Fibroblast of lung (primary cell): ENCODE measurements around the gene THSD7A. TPM values are rescaled to one million over a fixed set of nuclear protein-coding genes. Genes with fewer than 3 reads are reported as not detected.

Experiments
- DNase-seq, 2 donors: peaks; one replicate each; pipeline versions ENCODE4 v3.0.0 to v3.0.0-alpha.2; 2010; ENCODE audit warnings: low read depth in 2 of 2
- H2AFZ ChIP-seq: 2 replicates; pipeline ENCODE4 v1.5.1; 2012; ENCODE audit warnings: low read length, control low read depth, inconsistent platforms
- H3K27ac ChIP-seq: 2 replicates; pipeline ENCODE4 v1.5.1; 2011; ENCODE audit warnings: low read length, control low read depth; ENCODE audit not compliant: insufficient read depth
- H3K27me3 ChIP-seq: 2 replicates; pipeline ENCODE4 v1.5.1; 2011; ENCODE audit warnings: mild to moderate bottlenecking, low read length; ENCODE audit not compliant: control insufficient read depth, insufficient read depth
- H3K36me3 ChIP-seq: 2 replicates; pipeline ENCODE4 v1.5.1; 2011; ENCODE audit warnings: low read length; ENCODE audit not compliant: control insufficient read depth, insufficient read depth
- H3K4me1 ChIP-seq: 2 replicates; pipeline ENCODE4 v1.5.1; 2011; ENCODE audit warnings: low read length; ENCODE audit not compliant: control insufficient read depth, insufficient read depth; ENCODE audit errors: extremely low read depth
- H3K4me2 ChIP-seq: 2 replicates; pipeline ENCODE4 v1.5.1; 2011; ENCODE audit warnings: low read length, control low read depth; ENCODE audit not compliant: insufficient read depth; ENCODE audit errors: extremely low read depth
- H3K4me3 ChIP-seq, 4 experiments: fragments of 200-600 bp in 1 of 4; sonication (generic) in 1 of 4; replicated peaks in 1 of 4; 2 replicates each; pipeline ENCODE4 v1.5.1; 2011 to 2016; ENCODE audit warnings: low read length in 4 of 4, low read depth in 3 of 4, mild to moderate bottlenecking in 3 of 4, control low read depth in 2 of 4, inconsistent platforms in 1 of 4, mixed read lengths in 1 of 4; ENCODE audit not compliant: insufficient read depth in 1 of 4; ENCODE audit errors: control extremely low read depth in 1 of 4
- H3K79me2 ChIP-seq: 2 replicates; pipeline ENCODE4 v1.5.1; 2012; ENCODE audit warnings: mild to moderate bottlenecking, low read length, inconsistent platforms; ENCODE audit not compliant: control insufficient read depth, insufficient read depth
- H3K9ac ChIP-seq: 2 replicates; pipeline ENCODE4 v1.5.1; 2011; ENCODE audit warnings: mild to moderate bottlenecking, low read length, control low read depth; ENCODE audit not compliant: insufficient read depth
- H3K9me3 ChIP-seq: 2 replicates; pipeline ENCODE4 v1.5.1; 2012; ENCODE audit warnings: low read depth, low read length; ENCODE audit not compliant: control insufficient read depth, insufficient read depth
- H4K20me1 ChIP-seq: 2 replicates; pipeline ENCODE4 v1.5.1; 2011; ENCODE audit warnings: low read length; ENCODE audit not compliant: control insufficient read depth, insufficient read depth; ENCODE audit errors: extremely low read depth
- EZH2 ChIP-seq: IDR thresholded peaks from 2 replicates; pipeline ENCODE4 v1.5.1; 2012; ENCODE audit warnings: low read length, control low read depth, mild to moderate bottlenecking; ENCODE audit errors: missing control alignments
- polyA plus RNA-seq, 2 donors: library from polyadenylated mRNA; depleted of rRNA in 1 of 2; stranded (reverse) in 1 of 2; unstranded in 1 of 2; fragments of >200 nt; gene quantifications; 2 replicates each; pipeline ENCODE4 v1.2.1, GENCODE V29; 2011 to 2012; ENCODE audit warnings: missing spikeins in 1 of 2
- total RNA-seq: library from RNA; depleted of rRNA; stranded (reverse); fragments of >200 nt; gene quantifications from 2 replicates; pipeline ENCODE4 v1.2.1, GENCODE V29; 2014
- TF ChIP-seq, protein P1 (sequence below), 2 donors: IDR thresholded peaks in 1 of 2; conservative IDR thresholded peaks in 1 of 2; 1 replicate in 1 of 2; 2 replicates in 1 of 2; pipeline ENCODE4 v1.5.1; 2011 to 2012; ENCODE audit warnings: low read length in 2 of 2, control low read depth in 1 of 2, inconsistent platforms in 1 of 2, low read depth in 1 of 2, mild to moderate bottlenecking in 1 of 2

THSD7A gene
- total and polyA plus RNA-seq, 2 donors (not counting 1 experiment from before 2014, with no cell fraction given): 0.02 to 0.83 TPM

DNA sequence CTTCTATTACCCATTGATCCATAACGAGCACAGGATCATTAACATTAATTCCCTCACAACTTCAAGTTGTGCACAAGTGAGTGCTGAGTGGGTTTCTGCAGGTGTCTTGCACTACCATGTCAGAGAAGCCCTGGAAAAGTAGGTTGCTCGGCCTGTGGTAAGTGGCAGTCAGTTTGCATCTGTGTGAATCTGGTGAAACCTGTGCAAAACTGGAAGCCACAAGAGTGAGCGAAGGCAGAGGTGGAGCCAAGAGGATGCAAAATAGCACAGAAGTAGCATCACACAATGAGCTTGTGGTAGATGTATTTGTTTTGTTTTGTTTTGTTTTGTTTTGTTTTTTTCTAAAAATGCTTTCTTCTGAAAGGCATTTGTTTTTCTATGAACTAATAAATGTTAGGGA, 181.5 kb downstream of the THSD7A start:
- no peaks in the 10 kb centered on the region for H3K36me3 ChIP-seq
- H3K4me3 ChIP-seq: no peak overlapping the region
- TF ChIP-seq, protein P1, sequence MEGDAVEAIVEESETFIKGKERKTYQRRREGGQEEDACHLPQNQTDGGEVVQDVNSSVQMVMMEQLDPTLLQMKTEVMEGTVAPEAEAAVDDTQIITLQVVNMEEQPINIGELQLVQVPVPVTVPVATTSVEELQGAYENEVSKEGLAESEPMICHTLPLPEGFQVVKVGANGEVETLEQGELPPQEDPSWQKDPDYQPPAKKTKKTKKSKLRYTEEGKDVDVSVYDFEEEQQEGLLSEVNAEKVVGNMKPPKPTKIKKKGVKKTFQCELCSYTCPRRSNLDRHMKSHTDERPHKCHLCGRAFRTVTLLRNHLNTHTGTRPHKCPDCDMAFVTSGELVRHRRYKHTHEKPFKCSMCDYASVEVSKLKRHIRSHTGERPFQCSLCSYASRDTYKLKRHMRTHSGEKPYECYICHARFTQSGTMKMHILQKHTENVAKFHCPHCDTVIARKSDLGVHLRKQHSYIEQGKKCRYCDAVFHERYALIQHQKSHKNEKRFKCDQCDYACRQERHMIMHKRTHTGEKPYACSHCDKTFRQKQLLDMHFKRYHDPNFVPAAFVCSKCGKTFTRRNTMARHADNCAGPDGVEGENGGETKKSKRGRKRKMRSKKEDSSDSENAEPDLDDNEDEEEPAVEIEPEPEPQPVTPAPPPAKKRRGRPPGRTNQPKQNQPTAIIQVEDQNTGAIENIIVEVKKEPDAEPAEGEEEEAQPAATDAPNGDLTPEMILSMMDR (conservative IDR thresholded peaks at IDR 0.05 in 1 of 2, IDR thresholded peaks at IDR 0.05 in 1 of 2; ENCODE audit: low read depth in 1 of 2, low read length in 2 of 2): no peak
- no peak for TF ChIP-seq EZH2
- no peaks in the 10 kb centered on the region for H3K27me3 ChIP-seq
- H4K20me1 ChIP-seq: no peaks in the 10 kb centered on the region
- H2AFZ ChIP-seq: no peak overlapping the region
- H3K9ac ChIP-seq: no peak overlapping the region
- H3K27ac ChIP-seq: no peak overlapping the region
- H3K4me2 ChIP-seq: no peak overlapping the region
- no peaks in the 10 kb centered on the region for H3K79me2 ChIP-seq
- no peaks in the 10 kb centered on the region for H3K4me1 ChIP-seq
- H3K9me3 ChIP-seq: no peaks in the 10 kb centered on the region
- DNase-seq: no peak

DNA sequence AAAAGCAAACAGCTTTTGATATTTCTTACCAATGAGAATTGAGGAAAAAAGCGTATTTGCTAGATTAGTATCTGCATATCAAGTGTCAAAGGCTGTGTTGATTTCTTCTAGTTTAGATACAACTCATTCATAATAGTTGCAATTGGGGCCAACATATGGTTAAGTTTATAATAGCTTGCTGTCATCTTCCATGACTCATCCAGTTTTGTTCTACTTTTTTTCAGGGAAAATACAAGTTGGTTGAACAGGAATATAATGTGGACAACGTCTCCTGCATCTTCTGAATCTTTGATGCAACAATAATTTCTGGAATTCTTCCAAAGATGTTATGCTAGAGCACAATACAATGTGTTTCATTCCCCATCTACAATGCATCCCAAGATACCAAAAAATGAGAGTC, 182.0 kb downstream of the THSD7A start:
- H3K4me3 ChIP-seq: no peak overlapping the region
- no peaks in the 10 kb centered on the region for H3K4me1 ChIP-seq
- DNase-seq: peak; percentile 27 to 55
- no peaks in the 10 kb centered on the region for H3K36me3 ChIP-seq
- no peak overlapping the region for H2AFZ ChIP-seq
- TF ChIP-seq EZH2: no peak
- TF ChIP-seq, protein P1 (conservative IDR thresholded peaks at IDR 0.05 in 1 of 2, IDR thresholded peaks at IDR 0.05 in 1 of 2; ENCODE audit: low read depth in 1 of 2, low read length in 2 of 2): no peak
- H3K27me3 ChIP-seq: no peaks in the 10 kb centered on the region
- no peak overlapping the region for H3K27ac ChIP-seq
- no peak overlapping the region for H3K9ac ChIP-seq
- no peaks in the 10 kb centered on the region for H3K9me3 ChIP-seq
- no peaks in the 10 kb centered on the region for H3K79me2 ChIP-seq
- no peaks in the 10 kb centered on the region for H4K20me1 ChIP-seq
- no peak overlapping the region for H3K4me2 ChIP-seq

DNA sequence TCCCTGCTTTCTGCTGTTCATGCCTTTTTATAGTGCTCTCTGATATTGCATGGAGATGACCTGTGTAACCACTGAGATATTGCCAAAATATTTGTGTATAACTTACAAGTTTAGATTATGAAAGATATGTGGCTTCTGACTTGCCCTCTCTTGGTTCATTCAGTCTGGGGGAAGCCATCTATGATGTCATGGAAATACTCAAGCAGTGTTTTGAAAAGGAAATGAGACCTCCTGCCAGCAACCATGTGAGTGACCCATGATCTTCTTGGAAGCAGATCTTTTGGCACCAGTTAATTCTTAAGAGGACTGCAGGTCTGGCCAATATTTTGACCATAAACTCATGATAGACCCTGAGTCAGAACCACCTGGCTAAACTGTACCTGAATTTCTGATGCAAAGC, 183.0 kb downstream of the THSD7A start:
- no peaks in the 10 kb centered on the region for H3K79me2 ChIP-seq
- no peaks in the 10 kb centered on the region for H3K4me1 ChIP-seq
- H3K9ac ChIP-seq: no peak overlapping the region
- no peak overlapping the region for H3K27ac ChIP-seq
- no peak for TF ChIP-seq EZH2
- TF ChIP-seq, protein P1 (conservative IDR thresholded peaks at IDR 0.05 in 1 of 2, IDR thresholded peaks at IDR 0.05 in 1 of 2; ENCODE audit: low read depth in 1 of 2, low read length in 2 of 2): no peak
- no peaks in the 10 kb centered on the region for H4K20me1 ChIP-seq
- peak; percentile 72 to 81 for DNase-seq
- no peak overlapping the region for H2AFZ ChIP-seq
- no peaks in the 10 kb centered on the region for H3K9me3 ChIP-seq
- H3K4me2 ChIP-seq: no peak overlapping the region
- H3K36me3 ChIP-seq: no peaks in the 10 kb centered on the region
- H3K4me3 ChIP-seq: no peak overlapping the region
- no peaks in the 10 kb centered on the region for H3K27me3 ChIP-seq
